Measurements from ENCODE around the gene MOB3B.

Gene MOB3B

DNA sequence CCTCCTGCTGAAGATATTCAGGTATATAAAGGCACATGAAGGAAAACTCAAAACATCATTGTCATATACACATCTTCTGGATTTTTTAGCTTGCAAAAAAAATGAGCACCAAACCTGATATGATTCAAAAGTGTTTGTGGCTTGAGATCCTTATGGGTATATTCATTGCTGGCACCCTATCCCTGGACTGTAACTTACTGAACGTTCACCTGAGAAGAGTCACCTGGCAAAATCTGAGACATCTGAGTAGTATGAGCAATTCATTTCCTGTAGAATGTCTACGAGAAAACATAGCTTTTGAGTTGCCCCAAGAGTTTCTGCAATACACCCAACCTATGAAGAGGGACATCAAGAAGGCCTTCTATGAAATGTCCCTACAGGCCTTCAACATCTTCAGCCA lies 5.4 kb downstream of the MOB3B start, which contains the start of gene IFNK:
Gene IFNK (plus strand): TSS at position 55 of the 400 bp plus-strand sequence. CDS start 47 bp downstream, at position 102.
- Histone ChIP-seq H3K4me3 (ENCODE audit: low read depth, low read length) (no peak within 1 kb of the TSS), H3K14ac (ENCODE audit: low read length) (no peak within 1 kb of the TSS), H3K4ac (ENCODE audit: low read depth, low read length) (peak within 1 kb of the TSS; percentile 74), H2AFZ (ENCODE audit: insufficient read depth, low read length, poor library complexity) (no peak within 1 kb of the TSS), H2BK12ac (ENCODE audit: low read length) (no peak within 1 kb of the TSS), H3K9me3 (ENCODE audit: insufficient read depth, low read depth, low read length) (no peaks in the 10 kb centered on the region), H3K23ac (ENCODE audit: low read length) (no peak within 1 kb of the TSS), H3K9ac (ENCODE audit: low read length) (no peak within 1 kb of the TSS), H3K4me2 (ENCODE audit: low read length) (no peak within 1 kb of the TSS), H2BK5ac (ENCODE audit: low read depth, low read length, poor library complexity) (no peak within 1 kb of the TSS), H3K27ac (ENCODE audit: low read depth, low read length) (no peak within 1 kb of the TSS), H4K91ac (ENCODE audit: low read depth, low read length) (no peak within 1 kb of the TSS), H2BK120ac (ENCODE audit: insufficient read depth, low read length, poor library complexity) (no peak within 1 kb of the TSS), H4K12ac (ENCODE audit: low read depth, low read length) (no peak within 1 kb of the TSS), H3K79me1 (ENCODE audit: low read length) (peaks cover 15% of the 10 kb centered on the region), H3K18ac (ENCODE audit: low read length) (no peak within 1 kb of the TSS), H3K4me1 (ENCODE audit: control insufficient read depth in 1 of 2, insufficient read depth in 2 of 2, low read length in 2 of 2) (peaks cover 5 to 17% of the 10 kb centered on the region in 2 experiments), H2AK5ac (ENCODE audit: low read length) (no peak within 1 kb of the TSS), H3K27me3 (ENCODE audit: insufficient read depth, low read length) (no peaks in the 10 kb centered on the region), H3K79me2 (ENCODE audit: control insufficient read depth, insufficient read depth, low read length, poor library complexity) (peaks cover 6% of the 10 kb centered on the region), H3K36me3 (ENCODE audit: control insufficient read depth in 1 of 2, insufficient read depth in 2 of 2, low read length in 2 of 2) (peaks cover 0 to 1% of the 10 kb centered on the region in 2 experiments), H4K8ac (ENCODE audit: low read depth, low read length) (no peak within 1 kb of the TSS)
- no CpG with 5 or more reads among the region's 2 CpGs for WGBS (ENCODE audit: extremely low coverage, insufficient coverage, insufficient read length)
- DNase-seq: no peak

GRCh38 chr9:27523141-27523540 lies 6.5 kb downstream of the MOB3B start:
- H3K79me2 ChIP-seq (ENCODE audit: control insufficient read depth, insufficient read depth, low read length, poor library complexity): no peaks in the 10 kb centered on the region
- no peak overlapping the region for H3K4me3 ChIP-seq (ENCODE audit: low read depth, low read length)

DNA sequence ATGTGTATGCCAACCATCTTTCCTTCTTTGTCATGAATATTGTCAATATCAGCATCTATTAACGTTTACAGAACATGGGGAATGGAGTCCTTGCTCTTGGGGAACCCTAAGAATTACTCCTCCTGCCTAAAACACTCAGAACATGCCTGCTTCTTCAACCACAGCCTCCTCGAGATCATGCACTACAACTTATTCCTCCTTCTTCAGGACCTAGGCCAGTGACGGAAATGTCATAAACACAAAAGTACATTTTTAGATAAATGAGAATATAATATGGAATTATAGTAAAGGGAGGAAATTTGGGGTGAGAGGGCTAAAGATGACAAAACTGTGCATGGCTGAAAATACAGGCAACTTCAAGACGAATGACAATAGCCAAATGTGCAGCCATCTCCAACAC lies 8.6 kb downstream of the MOB3B start:
- Histone ChIP-seq H4K12ac (ENCODE audit: low read depth, low read length) (no peak overlapping the region), H2BK120ac (ENCODE audit: insufficient read depth, low read length, poor library complexity) (no peak overlapping the region), H3K79me1 (ENCODE audit: low read length) (no peaks in the 10 kb centered on the region), H3K27ac (ENCODE audit: low read depth, low read length) (no peak overlapping the region), H3K4me3 (ENCODE audit: low read depth, low read length) (no peak overlapping the region), H3K36me3 (ENCODE audit: control insufficient read depth in 1 of 2, insufficient read depth in 2 of 2, low read length in 2 of 2) (peaks cover 0 to 1% of the 10 kb centered on the region in 2 experiments), H2BK12ac (ENCODE audit: low read length) (no peak overlapping the region), H3K79me2 (ENCODE audit: control insufficient read depth, insufficient read depth, low read length, poor library complexity) (no peaks in the 10 kb centered on the region), H3K23ac (ENCODE audit: low read length) (no peak overlapping the region), H3K27me3 (ENCODE audit: insufficient read depth, low read length) (no peaks in the 10 kb centered on the region), H2AK5ac (ENCODE audit: low read length) (no peak overlapping the region), H2AFZ (ENCODE audit: insufficient read depth, low read length, poor library complexity) (no peak overlapping the region), H4K8ac (ENCODE audit: low read depth, low read length) (no peak overlapping the region), H4K91ac (ENCODE audit: low read depth, low read length) (no peak overlapping the region), H3K18ac (ENCODE audit: low read length) (no peak overlapping the region), H3K4ac (ENCODE audit: low read depth, low read length) (no peak overlapping the region), H3K9me3 (ENCODE audit: insufficient read depth, low read depth, low read length) (no peaks in the 10 kb centered on the region), H2BK5ac (ENCODE audit: low read depth, low read length, poor library complexity) (no peak overlapping the region), H3K14ac (ENCODE audit: low read length) (no peak overlapping the region), H3K4me2 (ENCODE audit: low read length) (no peak overlapping the region), H3K4me1 (ENCODE audit: control insufficient read depth in 1 of 2, insufficient read depth in 2 of 2, low read length in 2 of 2) (peaks cover 5 to 11% of the 10 kb centered on the region in 2 experiments), H3K9ac (ENCODE audit: low read length) (no peak overlapping the region)
- no CpG with 5 or more reads among the region's 4 CpGs for WGBS (ENCODE audit: extremely low coverage, insufficient coverage, insufficient read length)
- no peak for DNase-seq

More at GRCh38 chr9:27523141-27523540, 6.5 kb downstream of the MOB3B start:
- H3K9me3 ChIP-seq (ENCODE audit: insufficient read depth, low read depth, low read length): no peaks in the 10 kb centered on the region
- H2BK5ac ChIP-seq (ENCODE audit: low read depth, low read length, poor library complexity): no peak overlapping the region
- peaks cover 5 to 17% of the 10 kb centered on the region in 2 experiments for H3K4me1 ChIP-seq (ENCODE audit: control insufficient read depth in 1 of 2, insufficient read depth in 2 of 2, low read length in 2 of 2)
- H3K79me1 ChIP-seq (ENCODE audit: low read length): peaks cover 6% of the 10 kb centered on the region
- H3K23ac ChIP-seq (ENCODE audit: low read length): no peak overlapping the region
- H3K4me2 ChIP-seq (ENCODE audit: low read length): no peak overlapping the region
- H3K36me3 ChIP-seq (ENCODE audit: control insufficient read depth in 1 of 2, insufficient read depth in 2 of 2, low read length in 2 of 2): peaks cover 0 to 1% of the 10 kb centered on the region in 2 experiments
- no peak overlapping the region for H3K27ac ChIP-seq (ENCODE audit: low read depth, low read length)
- H4K8ac ChIP-seq (ENCODE audit: low read depth, low read length): no peak overlapping the region
- H2BK12ac ChIP-seq (ENCODE audit: low read length): no peak overlapping the region
- no peak overlapping the region for H2AK5ac ChIP-seq (ENCODE audit: low read length)
- DNase-seq: no peak
- no peak overlapping the region for H3K9ac ChIP-seq (ENCODE audit: low read length)
- no peak overlapping the region for H4K12ac ChIP-seq (ENCODE audit: low read depth, low read length)
- H4K91ac ChIP-seq (ENCODE audit: low read depth, low read length): no peak overlapping the region
- H2BK120ac ChIP-seq (ENCODE audit: insufficient read depth, low read length, poor library complexity): no peak overlapping the region
- H2AFZ ChIP-seq (ENCODE audit: insufficient read depth, low read length, poor library complexity): no peak overlapping the region
- H3K18ac ChIP-seq (ENCODE audit: low read length): no peak overlapping the region
- no peaks in the 10 kb centered on the region for H3K27me3 ChIP-seq (ENCODE audit: insufficient read depth, low read length)
- no peak overlapping the region for H3K14ac ChIP-seq (ENCODE audit: low read length)
- H3K4ac ChIP-seq (ENCODE audit: low read depth, low read length): no peak overlapping the region

- DNase-seq: peak; percentile 95 to 98
- no peak overlapping the region for H2BK5ac ChIP-seq (ENCODE audit: low read depth, low read length, poor library complexity)
- peak overlapping the region; percentile 5 for H2BK12ac ChIP-seq (ENCODE audit: low read length)
- no peaks in the 10 kb centered on the region for H3K79me1 ChIP-seq (ENCODE audit: low read length)
- peak overlapping the region; percentile 21 for H4K91ac ChIP-seq (ENCODE audit: low read depth, low read length)
- H2AFZ ChIP-seq (ENCODE audit: insufficient read depth, low read length, poor library complexity): no peak overlapping the region
- no CpG with 5 or more reads among the region's 10 CpGs for WGBS (ENCODE audit: extremely low coverage, insufficient coverage, insufficient read length)
- no peak overlapping the region for H3K4me3 ChIP-seq (ENCODE audit: low read depth, low read length)
- no peak overlapping the region for H3K23ac ChIP-seq (ENCODE audit: low read length)
- H3K79me2 ChIP-seq (ENCODE audit: control insufficient read depth, insufficient read depth, low read length, poor library complexity): no peaks in the 10 kb centered on the region
- no peak overlapping the region for H3K9ac ChIP-seq (ENCODE audit: low read length)
- no peaks in the 10 kb centered on the region for H3K27me3 ChIP-seq (ENCODE audit: insufficient read depth, low read length)
- H3K4me1 ChIP-seq (ENCODE audit: control insufficient read depth in 1 of 2, insufficient read depth in 2 of 2, low read length in 2 of 2): peaks cover 5 to 11% of the 10 kb centered on the region in 2 experiments
- H3K14ac ChIP-seq (ENCODE audit: low read length): no peak overlapping the region
- peaks cover 0 to 1% of the 10 kb centered on the region in 2 experiments for H3K36me3 ChIP-seq (ENCODE audit: control insufficient read depth in 1 of 2, insufficient read depth in 2 of 2, low read length in 2 of 2)
- peak overlapping the region; percentile 59 for H3K18ac ChIP-seq (ENCODE audit: low read length)
- H3K4me2 ChIP-seq (ENCODE audit: low read length): peak overlapping the region; percentile 35
- H4K12ac ChIP-seq (ENCODE audit: low read depth, low read length): no peak overlapping the region
- H4K8ac ChIP-seq (ENCODE audit: low read depth, low read length): no peak overlapping the region
- no peak overlapping the region for H2AK5ac ChIP-seq (ENCODE audit: low read length)
- H3K9me3 ChIP-seq (ENCODE audit: insufficient read depth, low read depth, low read length): no peaks in the 10 kb centered on the region
- H3K27ac ChIP-seq (ENCODE audit: low read depth, low read length): peak overlapping the region; percentile 56
- H3K4ac ChIP-seq (ENCODE audit: low read depth, low read length): no peak overlapping the region
- H2BK120ac ChIP-seq (ENCODE audit: insufficient read depth, low read length, poor library complexity): peak overlapping the region; percentile 12
These were observed 9.8 kb downstream of the MOB3B start for GRCh38 chr9:27519466-27520465.

All from trophoblast cell (in vitro differentiated cells and primary cell).